ENCODE data around the gene ERC2. TPM values are rescaled to one million over a fixed set of nuclear protein-coding genes. Genes with fewer than 3 reads are reported as not detected.
A peak's percentile ranks its signal among the peaks of the same experiment; 100 is the strongest.

Gene ERC2
- total and polyA plus RNA-seq, 2 donors (not counting 1 experiment from before 2014, with no cell fraction given): 0.14 to 0.17 TPM

DNA sequence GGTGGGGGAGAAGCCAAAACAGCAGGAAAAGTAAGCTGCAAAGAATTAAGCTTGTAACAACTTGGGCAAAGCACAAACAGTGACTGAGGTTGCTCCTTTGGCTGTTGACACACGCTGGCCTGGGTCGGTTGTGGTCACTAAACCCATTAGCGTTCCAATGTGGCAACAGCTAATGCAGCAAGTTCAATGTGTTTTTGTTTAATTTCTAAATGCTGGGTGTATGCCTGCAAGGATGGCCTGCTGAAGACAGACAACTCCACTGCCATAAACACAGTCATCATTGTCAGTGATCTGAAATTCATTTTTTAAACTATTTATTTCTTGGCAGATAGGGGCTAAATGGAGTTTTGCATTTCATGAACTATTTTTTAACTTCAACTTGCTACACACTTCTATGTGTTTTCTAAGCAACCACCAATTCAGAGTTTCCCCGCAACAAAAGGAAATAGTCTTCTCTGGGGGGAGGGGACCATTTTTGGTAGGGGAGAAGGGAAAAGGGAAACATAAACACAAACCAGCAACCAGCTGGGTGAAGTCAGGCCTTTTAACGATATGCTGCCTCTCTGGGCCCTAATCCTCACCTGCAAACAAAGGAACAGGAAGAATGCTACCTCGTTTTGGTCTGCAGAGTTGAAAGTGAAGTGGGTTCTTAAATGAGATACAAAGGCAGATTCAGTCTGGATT is 946.4 kb downstream of the ERC2 start:
- Histone ChIP-seq H3K27me3 (ENCODE audit: control insufficient read depth, insufficient read depth, low read length) (no peaks in the 10 kb centered on the region), H4K20me1 (ENCODE audit: control insufficient read depth, extremely low read depth, insufficient read depth, low read length) (no peaks in the 10 kb centered on the region), H3K27ac (ENCODE audit: insufficient read depth, low read length) (no peak overlapping the region), H3K4me2 (ENCODE audit: extremely low read depth, insufficient read depth, low read length) (no peak overlapping the region), H3K9me3 (ENCODE audit: control insufficient read depth, insufficient read depth, low read depth, low read length) (no peaks in the 10 kb centered on the region), H3K4me1 (ENCODE audit: control insufficient read depth, extremely low read depth, insufficient read depth, low read length) (no peaks in the 10 kb centered on the region), H2AFZ (ENCODE audit: low read length) (no peak overlapping the region), H3K79me2 (ENCODE audit: control insufficient read depth, insufficient read depth, low read length) (no peaks in the 10 kb centered on the region), H3K4me3 (replicated peaks in 1 of 4; ENCODE audit: control extremely low read depth in 1 of 4, insufficient read depth in 1 of 4, low read depth in 3 of 4, low read length in 4 of 4) (no peak overlapping the region), H3K9ac (ENCODE audit: insufficient read depth, low read length) (no peak overlapping the region), H3K36me3 (ENCODE audit: control insufficient read depth, insufficient read depth, low read length) (no peaks in the 10 kb centered on the region)
- TF ChIP-seq EZH2 (IDR thresholded peaks at IDR 0.05; ENCODE audit: low read length, missing control alignments): no peak
- TF ChIP-seq, protein P1, sequence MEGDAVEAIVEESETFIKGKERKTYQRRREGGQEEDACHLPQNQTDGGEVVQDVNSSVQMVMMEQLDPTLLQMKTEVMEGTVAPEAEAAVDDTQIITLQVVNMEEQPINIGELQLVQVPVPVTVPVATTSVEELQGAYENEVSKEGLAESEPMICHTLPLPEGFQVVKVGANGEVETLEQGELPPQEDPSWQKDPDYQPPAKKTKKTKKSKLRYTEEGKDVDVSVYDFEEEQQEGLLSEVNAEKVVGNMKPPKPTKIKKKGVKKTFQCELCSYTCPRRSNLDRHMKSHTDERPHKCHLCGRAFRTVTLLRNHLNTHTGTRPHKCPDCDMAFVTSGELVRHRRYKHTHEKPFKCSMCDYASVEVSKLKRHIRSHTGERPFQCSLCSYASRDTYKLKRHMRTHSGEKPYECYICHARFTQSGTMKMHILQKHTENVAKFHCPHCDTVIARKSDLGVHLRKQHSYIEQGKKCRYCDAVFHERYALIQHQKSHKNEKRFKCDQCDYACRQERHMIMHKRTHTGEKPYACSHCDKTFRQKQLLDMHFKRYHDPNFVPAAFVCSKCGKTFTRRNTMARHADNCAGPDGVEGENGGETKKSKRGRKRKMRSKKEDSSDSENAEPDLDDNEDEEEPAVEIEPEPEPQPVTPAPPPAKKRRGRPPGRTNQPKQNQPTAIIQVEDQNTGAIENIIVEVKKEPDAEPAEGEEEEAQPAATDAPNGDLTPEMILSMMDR (conservative IDR thresholded peaks at IDR 0.05 in 1 of 2, IDR thresholded peaks at IDR 0.05 in 1 of 2; ENCODE audit: low read depth in 1 of 2, low read length in 2 of 2): no peak
- peak; percentile 52 to 75 for DNase-seq (ENCODE audit: low read depth in 2 of 2)

- Histone ChIP-seq H3K36me3 (ENCODE audit: control insufficient read depth, insufficient read depth, low read length) (no peaks in the 10 kb centered on the region), H3K27me3 (ENCODE audit: control insufficient read depth, insufficient read depth, low read length) (no peaks in the 10 kb centered on the region), H3K27ac (ENCODE audit: insufficient read depth, low read length) (no peak overlapping the region), H3K79me2 (ENCODE audit: control insufficient read depth, insufficient read depth, low read length) (no peaks in the 10 kb centered on the region), H3K4me2 (ENCODE audit: extremely low read depth, insufficient read depth, low read length) (no peak overlapping the region), H3K4me1 (ENCODE audit: control insufficient read depth, extremely low read depth, insufficient read depth, low read length) (no peaks in the 10 kb centered on the region), H2AFZ (ENCODE audit: low read length) (no peak overlapping the region), H3K9ac (ENCODE audit: insufficient read depth, low read length) (no peak overlapping the region), H3K9me3 (ENCODE audit: control insufficient read depth, insufficient read depth, low read depth, low read length) (no peaks in the 10 kb centered on the region), H3K4me3 (replicated peaks in 1 of 4; ENCODE audit: control extremely low read depth in 1 of 4, insufficient read depth in 1 of 4, low read depth in 3 of 4, low read length in 4 of 4) (no peak overlapping the region), H4K20me1 (ENCODE audit: control insufficient read depth, extremely low read depth, insufficient read depth, low read length) (no peaks in the 10 kb centered on the region)
- TF ChIP-seq EZH2 (IDR thresholded peaks at IDR 0.05; ENCODE audit: low read length, missing control alignments): no peak
- TF ChIP-seq, protein P1 (conservative IDR thresholded peaks at IDR 0.05 in 1 of 2, IDR thresholded peaks at IDR 0.05 in 1 of 2; ENCODE audit: low read depth in 1 of 2, low read length in 2 of 2): no peak
- DNase-seq (ENCODE audit: low read depth in 2 of 2): peak in 1 of 2 donors; percentile 38
These were observed 947.1 kb downstream of the ERC2 start for GRCh38 chr3:55521064-55521737.

DNA sequence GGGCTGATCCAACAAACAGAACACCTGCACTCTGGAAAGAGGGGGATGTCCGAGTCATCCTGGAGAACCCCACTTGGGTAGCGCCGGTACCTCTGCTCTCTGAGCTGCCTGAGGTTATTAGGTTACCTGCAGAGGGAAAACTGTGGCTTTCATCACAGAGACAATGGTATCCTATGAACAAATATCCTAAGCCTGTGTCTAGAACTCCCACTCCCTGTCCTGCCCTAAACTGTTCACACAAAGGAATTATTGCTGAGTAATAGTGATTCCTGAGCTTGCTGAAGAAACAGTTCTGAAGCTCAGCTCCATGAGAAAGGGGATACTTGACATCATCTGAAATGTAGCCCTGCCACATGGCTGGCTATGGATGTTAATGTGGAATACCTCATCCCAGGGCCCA is 949.2 kb downstream of the ERC2 start:
- Histone ChIP-seq H3K4me1 (ENCODE audit: control insufficient read depth, extremely low read depth, insufficient read depth, low read length) (no peaks in the 10 kb centered on the region), H3K4me2 (ENCODE audit: extremely low read depth, insufficient read depth, low read length) (no peak overlapping the region), H2AFZ (ENCODE audit: low read length) (no peak overlapping the region), H4K20me1 (ENCODE audit: control insufficient read depth, extremely low read depth, insufficient read depth, low read length) (no peaks in the 10 kb centered on the region), H3K36me3 (ENCODE audit: control insufficient read depth, insufficient read depth, low read length) (no peaks in the 10 kb centered on the region), H3K27ac (ENCODE audit: insufficient read depth, low read length) (no peak overlapping the region), H3K9ac (ENCODE audit: insufficient read depth, low read length) (no peak overlapping the region), H3K27me3 (ENCODE audit: control insufficient read depth, insufficient read depth, low read length) (no peaks in the 10 kb centered on the region), H3K9me3 (ENCODE audit: control insufficient read depth, insufficient read depth, low read depth, low read length) (no peaks in the 10 kb centered on the region), H3K79me2 (ENCODE audit: control insufficient read depth, insufficient read depth, low read length) (no peaks in the 10 kb centered on the region), H3K4me3 (replicated peaks in 1 of 4; ENCODE audit: control extremely low read depth in 1 of 4, insufficient read depth in 1 of 4, low read depth in 3 of 4, low read length in 4 of 4) (no peak overlapping the region)
- no peak for TF ChIP-seq EZH2 (IDR thresholded peaks at IDR 0.05; ENCODE audit: low read length, missing control alignments)
- TF ChIP-seq, protein P1 (conservative IDR thresholded peaks at IDR 0.05 in 1 of 2, IDR thresholded peaks at IDR 0.05 in 1 of 2; ENCODE audit: low read depth in 1 of 2, low read length in 2 of 2): no peak
- peak; percentile 15 to 84 for DNase-seq (ENCODE audit: low read depth in 2 of 2)

All from fibroblast of lung (primary cell).